Spleen (tissue), 11 donors: ENCODE measurements around the gene MBTPS1. TPM values are rescaled to one million over a fixed set of nuclear protein-coding genes. Genes with fewer than 3 reads are reported as not detected.

Source experiments
- DNase-seq: peaks from one replicate; pipeline ENCODE4 v3.0.0-alpha.2; 2020
- H3K27ac ChIP-seq, 8 donors: fragments of 200-600 bp; sonication (generic) in 7 of 8; 1 replicate in 4 of 8; 2 replicates in 4 of 8; pipeline versions ENCODE4 v1.5.0 to v1.8.0; 2016 to 2021; ENCODE audit warnings: inconsistent platforms in 4 of 8, mild to moderate bottlenecking in 4 of 8, moderate library complexity in 1 of 8
- H3K27me3 ChIP-seq, 7 donors: fragments of 200-600 bp; sonication (generic) in 6 of 7; replicated peaks in 1 of 7; 1 replicate in 4 of 7; 2 replicates in 3 of 7; pipeline versions ENCODE4 v1.5.0 to v1.8.0; 2016 to 2021; ENCODE audit warnings: inconsistent platforms in 3 of 7, mild to moderate bottlenecking in 1 of 7
- H3K36me3 ChIP-seq, 6 donors: fragments of 200-600 bp; sonication (generic) in 5 of 6; 1 replicate in 4 of 6; 2 replicates in 2 of 6; pipeline versions ENCODE4 v1.5.0 to v1.8.0; 2016 to 2021; ENCODE audit warnings: inconsistent platforms in 2 of 6
- H3K4me1 ChIP-seq, 6 donors: fragments of 200-600 bp; sonication (generic) in 5 of 6; 1 replicate in 3 of 6; 2 replicates in 3 of 6; pipeline versions ENCODE4 v1.5.0 to v1.8.0; 2016 to 2021; ENCODE audit warnings: inconsistent platforms in 3 of 6
- H3K4me3 ChIP-seq, 8 donors: fragments of 200-600 bp; sonication (generic) in 7 of 8; 1 replicate in 4 of 8; 2 replicates in 4 of 8; pipeline versions ENCODE4 v1.5.0 to v1.8.0; 2016 to 2021; ENCODE audit warnings: inconsistent platforms in 4 of 8, mild to moderate bottlenecking in 4 of 8, moderate library complexity in 2 of 8
- H3K9me3 ChIP-seq, 8 donors: fragments of 200-600 bp; sonication (generic) in 7 of 8; 1 replicate in 4 of 8; 2 replicates in 4 of 8; pipeline versions ENCODE4 v1.5.0 to v1.8.0; 2016 to 2021; ENCODE audit warnings: inconsistent platforms in 4 of 8
- CTCF ChIP-seq, 11 experiments: fragments of 200-600 bp in 7 of 11; fragments of 450-650 bp in 4 of 11; sonication (generic) in 4 of 11; IDR thresholded peaks in 8 of 11; conservative IDR thresholded peaks in 3 of 11; 1 replicate in 7 of 11; 2 replicates in 4 of 11; pipeline versions ENCODE4 v1.4.0 to v1.8.0; 2016 to 2021; ENCODE audit warnings: antibody characterized with exemption in 11 of 11, inconsistent platforms in 4 of 11, mild to moderate bottlenecking in 1 of 11
- POLR2A ChIP-seq, 3 donors: fragments of 450-650 bp; IDR thresholded peaks; one replicate each; pipeline ENCODE4 v1.5.1; 2017; ENCODE audit warnings: antibody characterized with exemption in 3 of 3, mild to moderate bottlenecking in 1 of 3
- POLR2AphosphoS5 ChIP-seq, 3 donors: sonication (generic); formaldehyde crosslinking; IDR thresholded peaks; one replicate each; pipeline ENCODE4 v1.5.1; 2017; ENCODE audit warnings: antibody characterized with exemption in 3 of 3
- WGBS, 5 donors: extraction: QIAGEN DNeasy Blood & Tissue Kit in 3 of 5; methylation state at CpG; one replicate each; pipeline versions ENCODE4 v1.1.5 to v1.1.7; 2013 to 2018; 5-methylcytosine and 5-hydroxymethylcytosine counted together
- intact Hi-C: fragments of 100-400 bp; cut with DNase I; formaldehyde crosslinking; loops from one replicate; pipeline ENCODE4 v1.15.0; 2023; ENCODE audit warnings: low total_unique reads
- polyA plus RNA-seq, 3 donors: library from polyadenylated mRNA; stranded (reverse); fragments of 200-250 nt; gene quantifications; one replicate each; pipeline ENCODE4 v1.2.1, GENCODE V29; 2013
- total RNA-seq, 7 donors: library from RNA; depleted of rRNA in 3 of 7; stranded (reverse); fragments of >200 nt in 3 of 7; fragmentation: NEBNext Ultra II Directional in 4 of 7; extraction: Animal tissue kit (Norgen Biotek cat#: 25700) in 4 of 7; gene quantifications; one replicate each; pipeline versions ENCODE4 v1.1.0 to v1.2.1, GENCODE V29; 2016 to 2021
- donor health status: healthy with polysubstance abuse.
- donor health status: DM: no; HTN: no; CAD: no; lungs with moderate emphysema.
- donor health status: DM: no; HTN: no; CAD: no.
- donor health status: Bipolar disorder and iron deficiency.
- donor health status: healthy.
- donor health status: DM: no; HTN: no; CAD: no.
- donor health status: DM: yes; HTN: yes; CAD: no.

Gene MBTPS1
- total and polyA plus RNA-seq, 10 donors, result 34.5 to 121 (median 91.1) TPM

- Histone ChIP-seq H3K4me1 (peaks cover 0 to 4% (median 0%) of the 10 kb centered on the region in 6 donors), H3K36me3 (no peaks in the 10 kb centered on the region), H3K27ac (no peak overlapping the region), H3K4me3 (no peak overlapping the region), H3K9me3 (peaks cover 0 to 41% (median 17%) of the 10 kb centered on the region in 8 donors), H3K27me3 (peaks cover 0 to 27% (median 0%) of the 10 kb centered on the region in 7 donors)
- intact Hi-C loops, result no loop called here
- DNase-seq, result no peak
- WGBS, 5 donors, result 78 to 88% (median 87%) methylated on average over 4 of the region's 4 CpGs
- no peak for TF ChIP-seq POLR2A (IDR thresholded peaks at IDR 0.05)
- no peak for TF ChIP-seq CTCF (IDR thresholded peaks at IDR 0.05 in 8 of 11, conservative IDR thresholded peaks at IDR 0.05 in 3 of 11)
- TF ChIP-seq POLR2AphosphoS5 (IDR thresholded peaks at IDR 0.05), result no peak
These were observed 98.0 kb downstream of the MBTPS1 start for GRCh38 chr16:84018710-84019109.

GRCh38 chr16:84016477-84016876 lies 100.3 kb downstream of the MBTPS1 start:
- no peak overlapping the region for H3K27ac ChIP-seq
- peaks cover 0 to 23% (median 0%) of the 10 kb centered on the region in 7 donors for H3K27me3 ChIP-seq
- no peak for DNase-seq
- peaks cover 0 to 4% (median 0%) of the 10 kb centered on the region in 6 donors for H3K4me1 ChIP-seq
- WGBS, 5 donors, result 90 to 93% (median 91%) methylated on average over 11 to 12 of the region's 12 CpGs
- TF ChIP-seq POLR2AphosphoS5 (IDR thresholded peaks at IDR 0.05) (no peak), CTCF (IDR thresholded peaks at IDR 0.05 in 8 of 11, conservative IDR thresholded peaks at IDR 0.05 in 3 of 11) (no peak), POLR2A (IDR thresholded peaks at IDR 0.05) (no peak)
- no peaks in the 10 kb centered on the region for H3K36me3 ChIP-seq
- no peak overlapping the region for H3K4me3 ChIP-seq
- intact Hi-C loops, result no loop called here
- H3K9me3 ChIP-seq, result peaks cover 0 to 28% (median 9%) of the 10 kb centered on the region in 8 donors

- DNase-seq, result no peak
- H3K27ac ChIP-seq, result no peak overlapping the region
- H3K36me3 ChIP-seq, result no peaks in the 10 kb centered on the region
- peaks cover 0 to 23% (median 0%) of the 10 kb centered on the region in 7 donors for H3K27me3 ChIP-seq
- intact Hi-C loops, result no loop called here
- H3K9me3 ChIP-seq, result peaks cover 0 to 18% (median 0%) of the 10 kb centered on the region in 8 donors
- TF ChIP-seq POLR2A (IDR thresholded peaks at IDR 0.05), result no peak
- TF ChIP-seq CTCF (IDR thresholded peaks at IDR 0.05 in 8 of 11, conservative IDR thresholded peaks at IDR 0.05 in 3 of 11), result no peak
- TF ChIP-seq POLR2AphosphoS5 (IDR thresholded peaks at IDR 0.05), result no peak
- H3K4me3 ChIP-seq, result no peak overlapping the region
- 83 to 91% (median 86%) methylated on average over 12 of the region's 12 CpGs for WGBS, 5 donors
- peaks cover 0 to 4% (median 0%) of the 10 kb centered on the region in 6 donors for H3K4me1 ChIP-seq
These were observed 101.3 kb downstream of the MBTPS1 start for GRCh38 chr16:84015399-84015798.

- TF ChIP-seq POLR2AphosphoS5 (IDR thresholded peaks at IDR 0.05) (no peak), POLR2A (IDR thresholded peaks at IDR 0.05) (no peak), CTCF (IDR thresholded peaks at IDR 0.05 in 8 of 11, conservative IDR thresholded peaks at IDR 0.05 in 3 of 11) (no peak)
- Histone ChIP-seq H3K36me3 (no peaks in the 10 kb centered on the region), H3K4me1 (peaks cover 0 to 4% (median 0%) of the 10 kb centered on the region in 6 donors), H3K27ac (no peak overlapping the region), H3K4me3 (no peak overlapping the region), H3K27me3 (peaks cover 0 to 21% (median 0%) of the 10 kb centered on the region in 7 donors), H3K9me3 (peaks cover 0 to 13% (median 0%) of the 10 kb centered on the region in 8 donors)
- DNase-seq, result no peak
- intact Hi-C loops, result no loop called here
- WGBS, 5 donors, result 75 to 82% (median 78%) methylated on average over 14 of the region's 14 CpGs
These were observed 102.0 kb downstream of the MBTPS1 start for GRCh38 chr16:84014570-84015327.
